ENCODE results near the gene TFR2.

- TF ChIP-seq POLR2AphosphoS5 (IDR thresholded peaks at IDR 0.05; ENCODE audit: low read depth, low read length) (no peak), SIN3A (IDR thresholded peaks at IDR 0.05; ENCODE audit: borderline replicate concordance, insufficient read depth, low read length) (no peak)
- TF ChIP-seq, protein P1, sequence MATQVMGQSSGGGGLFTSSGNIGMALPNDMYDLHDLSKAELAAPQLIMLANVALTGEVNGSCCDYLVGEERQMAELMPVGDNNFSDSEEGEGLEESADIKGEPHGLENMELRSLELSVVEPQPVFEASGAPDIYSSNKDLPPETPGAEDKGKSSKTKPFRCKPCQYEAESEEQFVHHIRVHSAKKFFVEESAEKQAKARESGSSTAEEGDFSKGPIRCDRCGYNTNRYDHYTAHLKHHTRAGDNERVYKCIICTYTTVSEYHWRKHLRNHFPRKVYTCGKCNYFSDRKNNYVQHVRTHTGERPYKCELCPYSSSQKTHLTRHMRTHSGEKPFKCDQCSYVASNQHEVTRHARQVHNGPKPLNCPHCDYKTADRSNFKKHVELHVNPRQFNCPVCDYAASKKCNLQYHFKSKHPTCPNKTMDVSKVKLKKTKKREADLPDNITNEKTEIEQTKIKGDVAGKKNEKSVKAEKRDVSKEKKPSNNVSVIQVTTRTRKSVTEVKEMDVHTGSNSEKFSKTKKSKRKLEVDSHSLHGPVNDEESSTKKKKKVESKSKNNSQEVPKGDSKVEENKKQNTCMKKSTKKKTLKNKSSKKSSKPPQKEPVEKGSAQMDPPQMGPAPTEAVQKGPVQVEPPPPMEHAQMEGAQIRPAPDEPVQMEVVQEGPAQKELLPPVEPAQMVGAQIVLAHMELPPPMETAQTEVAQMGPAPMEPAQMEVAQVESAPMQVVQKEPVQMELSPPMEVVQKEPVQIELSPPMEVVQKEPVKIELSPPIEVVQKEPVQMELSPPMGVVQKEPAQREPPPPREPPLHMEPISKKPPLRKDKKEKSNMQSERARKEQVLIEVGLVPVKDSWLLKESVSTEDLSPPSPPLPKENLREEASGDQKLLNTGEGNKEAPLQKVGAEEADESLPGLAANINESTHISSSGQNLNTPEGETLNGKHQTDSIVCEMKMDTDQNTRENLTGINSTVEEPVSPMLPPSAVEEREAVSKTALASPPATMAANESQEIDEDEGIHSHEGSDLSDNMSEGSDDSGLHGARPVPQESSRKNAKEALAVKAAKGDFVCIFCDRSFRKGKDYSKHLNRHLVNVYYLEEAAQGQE (IDR thresholded peaks at IDR 0.05; ENCODE audit: insufficient read depth in 1 of 2, low read depth in 2 of 2, low read length in 2 of 2), result no peak
Observed at GRCh38 chr7:100599911-100600729, 41.2 kb downstream of the TFR2 start.

Measured in PFSK-1 (cell line).